Heart left ventricle (tissue), 13 donors: ENCODE data around the gene CHN2.

Experiments used
- CTCF ChIP-seq, 12 donors: fragments of 200-600 bp; sonication (generic) in 4 of 12; IDR thresholded peaks; one replicate each; pipeline versions ENCODE4 v1.5.0 to v1.8.0; 2018 to 2022; ENCODE audit warnings: antibody characterized with exemption in 12 of 12, mild to moderate bottlenecking in 5 of 12
- POLR2A ChIP-seq, 2 donors: fragments of 450-650 bp; IDR thresholded peaks; one replicate each; pipeline ENCODE4 v1.6.1; 2017; ENCODE audit warnings: antibody characterized with exemption in 2 of 2, mild to moderate bottlenecking in 2 of 2, moderate library complexity in 2 of 2
- donor health status: ischemic (EF 13 %, LVEDD 7.1; RV severe dilation, severe dysfunction).
- donor health status: DM: no; HTN: yes; CAD: no.
- donor health status: DM: no; HTN: no; CAD: no.
- donor health status: ischemic (EF 25% LVEDD 6.9; RV normal size, moderate dysfunction).
- donor health status: ischemic (EF 25% LVEDD 5.7; RV mildly dilated, moderate dysfunction).
- donor health status: ischemic (EF 35%, LVEDD 5.7; RV mildly dilated, moderate dysfunction).
- donor health status: nonischemic (EF 11% LVEDD 7.7; RV severe dilation, severe dysfunction).
- donor health status: DM: yes; HTN: yes; CAD: no.
- donor health status: PGD.
- donor health status: ischemic (EF 29% LVEDD 5.4; RV normal size, mild dysfunction).
- donor health status: nonischemic (EF 23%, LVEDD 6.1; RV moderate dilation, normal function).

DNA sequence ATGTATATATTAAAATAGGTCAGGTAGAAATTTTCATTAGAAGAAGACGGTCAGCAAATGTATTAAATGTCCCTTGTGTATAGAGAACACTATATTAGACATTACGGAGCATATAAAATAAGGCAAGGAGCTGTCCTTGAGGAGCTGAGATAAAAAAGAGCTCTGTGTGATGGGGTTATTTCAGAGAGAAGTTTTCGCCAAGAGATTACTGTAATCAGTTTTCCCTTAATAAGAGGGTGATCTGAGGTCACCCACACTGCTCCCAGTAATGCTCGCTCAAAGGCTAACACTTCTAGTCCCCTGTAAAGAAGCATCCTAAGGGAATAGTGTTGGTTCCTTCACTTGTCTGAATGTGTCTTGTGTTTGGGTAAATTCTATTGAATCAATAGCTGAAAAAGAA is 282.3 kb downstream of the CHN2 start:
- TF ChIP-seq CTCF (IDR thresholded peaks at IDR 0.05) (no peak), POLR2A (IDR thresholded peaks at IDR 0.05) (no peak)
